Measurements from ENCODE around the gene PRR14L.

Gene PRR14L

GRCh38 chr22:31739795-31740201, 10.1 kb downstream of the PRR14L start:
- TF ChIP-seq CTCF (IDR thresholded peaks at IDR 0.05; ENCODE audit: low read depth, low read length): no peak

GRCh38 chr22:31738566-31738965, 11.4 kb downstream of the PRR14L start:
- no peak for TF ChIP-seq CTCF (IDR thresholded peaks at IDR 0.05; ENCODE audit: low read depth, low read length)
- no peak overlapping the region for H3K4me3 ChIP-seq (ENCODE audit: low read depth, low read length)

More at GRCh38 chr22:31739795-31740201, 10.1 kb downstream of the PRR14L start:
- no peak overlapping the region for H3K4me3 ChIP-seq (ENCODE audit: low read depth, low read length)

- no peak for TF ChIP-seq CTCF (IDR thresholded peaks at IDR 0.05; ENCODE audit: low read depth, low read length)
- no peak overlapping the region for H3K4me3 ChIP-seq (ENCODE audit: low read depth, low read length)
Observed at GRCh38 chr22:31737932-31738331, 12.0 kb downstream of the PRR14L start.

GRCh38 chr22:31736458-31736857, 13.5 kb downstream of the PRR14L start:
- no peak for TF ChIP-seq CTCF (IDR thresholded peaks at IDR 0.05; ENCODE audit: low read depth, low read length)
- H3K4me3 ChIP-seq (ENCODE audit: low read depth, low read length): no peak overlapping the region

- no peak overlapping the region for H3K4me3 ChIP-seq (ENCODE audit: low read depth, low read length)
- TF ChIP-seq CTCF (IDR thresholded peaks at IDR 0.05; ENCODE audit: low read depth, low read length): no peak
Observed at GRCh38 chr22:31734512-31734911, 15.4 kb downstream of the PRR14L start.

- no peak for TF ChIP-seq CTCF (IDR thresholded peaks at IDR 0.05; ENCODE audit: low read depth, low read length)
- no peak overlapping the region for H3K4me3 ChIP-seq (ENCODE audit: low read depth, low read length)
Observed at GRCh38 chr22:31733580-31734079, 16.3 kb downstream of the PRR14L start.

GRCh38 chr22:31732089-31732829, 17.7 kb downstream of the PRR14L start:
- H3K4me3 ChIP-seq (ENCODE audit: low read depth, low read length): no peak overlapping the region
- TF ChIP-seq CTCF (IDR thresholded peaks at IDR 0.05; ENCODE audit: low read depth, low read length): no peak
